GM12891 (cell line): ENCODE measurements around the gene KCNH1.

ENCODE experiments used
- PAX5 ChIP-seq: IDR thresholded peaks from 2 replicates; pipeline ENCODE4 v1.6.1; 2011; ENCODE audit warnings: low read length, moderate library complexity, mild to moderate bottlenecking; ENCODE audit not compliant: insufficient read depth, severe bottlenecking
- POLR2A ChIP-seq: IDR thresholded peaks from 2 replicates; pipeline ENCODE4 v1.6.1; 2011; ENCODE audit warnings: low read depth, low read length, control low read depth
- POLR2AphosphoS5 ChIP-seq: IDR thresholded peaks from 2 replicates; pipeline ENCODE4 v1.6.1; 2011; ENCODE audit warnings: low read depth, low read length, control low read depth
- TAF1 ChIP-seq: IDR thresholded peaks from 2 replicates; pipeline ENCODE4 v1.6.1; 2011; ENCODE audit warnings: low read depth, low read length, control low read depth

- TF ChIP-seq POLR2AphosphoS5 (no peak), POLR2A (no peak), TAF1 (no peak), PAX5 (no peak)
These were observed 486.3 kb downstream of the KCNH1 start for GRCh38 chr1:210647406-210648333.
